HEK293 (cell line): ENCODE measurements around the gene PPIP5K2.

Experiments
- GLIS1 ChIP-seq: fragments of 450-650 bp; formaldehyde crosslinking; IDR thresholded peaks from 2 replicates; pipeline ENCODE4 v1.5.1; 2016; ENCODE audit warnings: missing biosample characterization, missing genetic modification characterization
- HOXA7 ChIP-seq: sonication (generic); formaldehyde crosslinking; IDR thresholded peaks from 2 replicates; pipeline ENCODE4 v1.8.1; 2022; ENCODE audit warnings: missing genetic modification reagents, borderline replicate concordance
- HOXC10 ChIP-seq: sonication (generic); formaldehyde crosslinking; IDR thresholded peaks from 2 replicates; pipeline ENCODE4 v1.8.1; 2023; ENCODE audit warnings: mild to moderate bottlenecking, missing genetic modification reagents
- HOXD13 ChIP-seq: sonication (generic); formaldehyde crosslinking; IDR thresholded peaks from 2 replicates; pipeline ENCODE4 v1.8.0; 2022; ENCODE audit warnings: missing genetic modification reagents, borderline replicate concordance
- MEIS1 ChIP-seq: sonication (generic); formaldehyde crosslinking; IDR thresholded peaks from 2 replicates; pipeline ENCODE4 v1.8.1; 2022; ENCODE audit warnings: missing genetic modification reagents, mild to moderate bottlenecking, borderline replicate concordance
- SETDB1 ChIP-seq: IDR thresholded peaks from one replicate; pipeline ENCODE4 v1.6.1; 2017; ENCODE audit warnings: mild to moderate bottlenecking, low read length, moderate library complexity, mixed read lengths; ENCODE audit not compliant: insufficient read length
- TCF7L2 ChIP-seq: IDR thresholded peaks from 2 replicates; pipeline ENCODE4 v1.6.1; 2011; ENCODE audit warnings: low read depth, mild to moderate bottlenecking, inconsistent platforms, low read length, moderate library complexity, borderline replicate concordance
- ZBTB48 ChIP-seq: fragments of 450-650 bp; formaldehyde crosslinking; IDR thresholded peaks from 2 replicates; pipeline ENCODE4 v1.5.1; 2016; ENCODE audit warnings: missing biosample characterization, missing genetic modification characterization
- ZFP69B ChIP-seq: fragments of 450-650 bp; formaldehyde crosslinking; IDR thresholded peaks from 2 replicates; pipeline ENCODE4 v1.5.1; 2016; ENCODE audit warnings: missing biosample characterization, missing genetic modification characterization
- ZNF174 ChIP-seq: fragments of 450-650 bp; formaldehyde crosslinking; IDR thresholded peaks from 2 replicates; pipeline ENCODE4 v1.5.0; 2017; ENCODE audit warnings: missing biosample characterization, mild to moderate bottlenecking, missing genetic modification characterization
- ZNF211 ChIP-seq: fragments of 450-650 bp; formaldehyde crosslinking; IDR thresholded peaks from 2 replicates; pipeline ENCODE4 v1.5.1; 2016; ENCODE audit warnings: low read depth, missing biosample characterization, missing genetic modification characterization
- ZNF214 ChIP-seq: fragments of 450-650 bp; formaldehyde crosslinking; IDR thresholded peaks from 2 replicates; pipeline ENCODE4 v1.5.1; 2017; ENCODE audit warnings: missing biosample characterization, mild to moderate bottlenecking, missing genetic modification characterization, borderline replicate concordance
- ZNF239 ChIP-seq: fragments of 450-650 bp; formaldehyde crosslinking; IDR thresholded peaks from 2 replicates; pipeline ENCODE4 v1.5.1; 2016; ENCODE audit warnings: missing biosample characterization, missing genetic modification characterization
- ZNF274 ChIP-seq, 2 experiments: fragments of 200-500 bp in 1 of 2; fragments of 450-650 bp in 1 of 2; sonication (Bioruptor generic) in 1 of 2; formaldehyde crosslinking in 1 of 2; IDR thresholded peaks; 2 replicates each; pipeline versions ENCODE4 v1.5.1 to v1.6.1; 2014 to 2016; ENCODE audit warnings: borderline replicate concordance in 1 of 2, inconsistent platforms in 1 of 2, low read length in 1 of 2, missing biosample characterization in 1 of 2, missing genetic modification characterization in 1 of 2
- ZNF350 ChIP-seq: fragments of 450-650 bp; formaldehyde crosslinking; IDR thresholded peaks from 2 replicates; pipeline ENCODE4 v1.5.0; 2017; ENCODE audit warnings: missing biosample characterization, mild to moderate bottlenecking, missing genetic modification characterization
- ZNF366 ChIP-seq: fragments of 450-650 bp; formaldehyde crosslinking; conservative IDR thresholded peaks from 2 replicates; pipeline ENCODE4 v1.5.1; 2016; ENCODE audit warnings: missing biosample characterization, missing genetic modification characterization
- ZNF394 ChIP-seq: fragments of 450-650 bp; formaldehyde crosslinking; IDR thresholded peaks from 2 replicates; pipeline ENCODE4 v1.5.1; 2016; ENCODE audit warnings: missing biosample characterization, missing genetic modification characterization, mild to moderate bottlenecking, moderate library complexity, borderline replicate concordance
- ZNF501 ChIP-seq: fragments of 450-650 bp; formaldehyde crosslinking; IDR thresholded peaks from 2 replicates; pipeline ENCODE4 v1.5.1; 2016; ENCODE audit warnings: missing biosample characterization, missing genetic modification characterization
- ZNF514 ChIP-seq: fragments of 450-650 bp; formaldehyde crosslinking; IDR thresholded peaks from 2 replicates; pipeline ENCODE4 v1.5.1; 2016; ENCODE audit warnings: missing biosample characterization, missing genetic modification characterization
- ZNF548 ChIP-seq: fragments of 450-650 bp; formaldehyde crosslinking; IDR thresholded peaks from 2 replicates; pipeline ENCODE4 v1.5.1; 2016; ENCODE audit warnings: missing biosample characterization, missing genetic modification characterization
- ZNF549 ChIP-seq: fragments of 450-650 bp; IDR thresholded peaks from 2 replicates; pipeline ENCODE4 v1.5.1; 2018; ENCODE audit warnings: missing biosample characterization, missing genetic modification characterization, mild to moderate bottlenecking, inconsistent platforms, moderate library complexity
- ZNF600 ChIP-seq: fragments of 450-650 bp; formaldehyde crosslinking; IDR thresholded peaks from 2 replicates; pipeline ENCODE4 v1.5.1; 2016; ENCODE audit warnings: missing biosample characterization, missing genetic modification characterization
- ZNF623 ChIP-seq: fragments of 450-650 bp; formaldehyde crosslinking; IDR thresholded peaks from 2 replicates; pipeline ENCODE4 v1.5.1; 2016; ENCODE audit warnings: missing biosample characterization, missing genetic modification characterization
- ZNF658 ChIP-seq: fragments of 450-650 bp; formaldehyde crosslinking; IDR thresholded peaks from 2 replicates; pipeline ENCODE4; 2016; ENCODE audit warnings: missing biosample characterization, missing genetic modification characterization
- ZNF660 ChIP-seq: fragments of 450-650 bp; IDR thresholded peaks from 2 replicates; pipeline ENCODE4 v1.5.1; 2018; ENCODE audit warnings: missing biosample characterization, mild to moderate bottlenecking, missing genetic modification characterization
- ZNF785 ChIP-seq: fragments of 450-650 bp; formaldehyde crosslinking; IDR thresholded peaks from 2 replicates; pipeline ENCODE4 v1.5.1; 2016; ENCODE audit warnings: missing biosample characterization, missing genetic modification characterization
- ZSCAN23 ChIP-seq: fragments of 450-650 bp; formaldehyde crosslinking; IDR thresholded peaks from 2 replicates; pipeline ENCODE4 v1.5.1; 2016; ENCODE audit warnings: missing biosample characterization, missing genetic modification characterization
- TF ChIP-seq, protein P1 (sequence below): fragments of 450-650 bp; formaldehyde crosslinking; IDR thresholded peaks from 2 replicates; pipeline ENCODE4 v1.5.1; 2016; ENCODE audit warnings: missing biosample characterization, missing genetic modification characterization
- TF ChIP-seq, protein P2 (sequence below): fragments of 450-650 bp; formaldehyde crosslinking; IDR thresholded peaks from 2 replicates; pipeline ENCODE4 v1.5.1; 2016; ENCODE audit warnings: missing biosample characterization, missing genetic modification characterization
- TF ChIP-seq, protein P3 (sequence below): fragments of 450-650 bp; formaldehyde crosslinking; IDR thresholded peaks from 2 replicates; pipeline ENCODE4 v1.5.1; 2017; ENCODE audit warnings: missing biosample characterization, missing genetic modification characterization
- TF ChIP-seq, protein P4 (sequence below): fragments of 450-650 bp; formaldehyde crosslinking; IDR thresholded peaks from 2 replicates; pipeline ENCODE4 v1.5.1; 2016; ENCODE audit warnings: missing biosample characterization, missing genetic modification characterization
- TF ChIP-seq, protein P5 (sequence below): fragments of 450-650 bp; formaldehyde crosslinking; IDR thresholded peaks from 2 replicates; pipeline ENCODE4 v1.5.1; 2017; ENCODE audit warnings: missing biosample characterization, missing genetic modification characterization

The PPIP5K2 gene

DNA sequence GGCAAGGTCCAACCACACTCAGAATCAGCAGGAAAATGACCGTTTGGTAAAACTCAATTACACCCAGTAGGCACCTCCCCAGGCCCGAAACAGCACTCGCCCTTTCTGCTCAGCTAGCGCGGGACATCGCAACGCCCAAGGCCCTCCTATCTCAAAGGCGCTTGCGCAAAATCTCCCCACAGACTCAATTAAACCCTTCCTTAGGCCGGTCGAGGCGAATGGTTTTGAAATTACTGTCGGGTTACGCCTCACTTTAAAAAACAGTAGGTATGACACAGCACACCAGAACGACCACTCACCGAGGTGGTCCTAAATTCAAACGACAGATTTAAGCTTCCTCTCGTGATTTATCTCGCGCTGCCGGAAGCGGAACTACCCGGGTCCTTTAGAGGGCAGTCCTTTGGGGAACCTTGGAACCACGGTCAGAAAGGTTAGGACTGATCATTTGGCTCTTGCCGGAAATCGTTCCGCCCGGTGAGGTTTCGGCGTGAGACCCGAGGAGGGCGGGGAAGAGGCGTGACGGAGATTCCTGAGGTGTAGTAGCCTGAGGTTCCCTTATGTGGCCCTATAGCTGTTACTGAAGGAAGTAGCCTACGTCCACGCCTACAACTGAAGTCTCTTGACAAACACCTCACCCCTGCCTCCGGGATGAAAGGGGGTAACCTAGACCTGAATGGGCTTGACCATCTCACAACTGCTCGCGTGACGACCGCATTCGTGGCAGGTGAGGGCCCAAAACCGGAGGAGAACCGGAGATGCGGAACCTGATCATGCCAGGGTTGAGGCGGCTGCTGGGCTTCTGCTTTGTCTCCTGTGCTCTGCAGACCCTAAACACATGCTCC is at the start of gene PPIP5K2, which contains the start of gene GIN1 (continued):
- TF ChIP-seq, protein P1, sequence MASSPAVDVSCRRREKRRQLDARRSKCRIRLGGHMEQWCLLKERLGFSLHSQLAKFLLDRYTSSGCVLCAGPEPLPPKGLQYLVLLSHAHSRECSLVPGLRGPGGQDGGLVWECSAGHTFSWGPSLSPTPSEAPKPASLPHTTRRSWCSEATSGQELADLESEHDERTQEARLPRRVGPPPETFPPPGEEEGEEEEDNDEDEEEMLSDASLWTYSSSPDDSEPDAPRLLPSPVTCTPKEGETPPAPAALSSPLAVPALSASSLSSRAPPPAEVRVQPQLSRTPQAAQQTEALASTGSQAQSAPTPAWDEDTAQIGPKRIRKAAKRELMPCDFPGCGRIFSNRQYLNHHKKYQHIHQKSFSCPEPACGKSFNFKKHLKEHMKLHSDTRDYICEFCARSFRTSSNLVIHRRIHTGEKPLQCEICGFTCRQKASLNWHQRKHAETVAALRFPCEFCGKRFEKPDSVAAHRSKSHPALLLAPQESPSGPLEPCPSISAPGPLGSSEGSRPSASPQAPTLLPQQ (tag by site-specific recombination), result peak; percentile 92
- TF ChIP-seq ZNF548 (tag by site-specific recombination) (no peak), ZNF785 (tag by site-specific recombination) (no peak), ZNF366 (tag by site-specific recombination) (peak; percentile 43; the same call in 1 of the 2 replicates), ZNF658 (tag by site-specific recombination) (no peak), ZSCAN23 (tag by site-specific recombination) (no peak), ZNF600 (tag by site-specific recombination) (peak; percentile 44; the same call in 1 of the 2 replicates), TCF7L2 (no peak), ZNF239 (tag by site-specific recombination) (peak; percentile 49; the same call in 1 of the 2 replicates), ZNF501 (tag by site-specific recombination) (peak; percentile 100), ZNF394 (tag by site-specific recombination) (peak; percentile 81; the same call in 1 of the 2 replicates), ZNF623 (tag by site-specific recombination) (peak; percentile 38; the same call in 1 of the 2 replicates), ZNF274 (IDR thresholded peaks at IDR 0.05; ENCODE audit: low read length) (no peak), ZNF274 (tag by site-specific recombination; IDR thresholded peaks at IDR 0.05; ENCODE audit: borderline replicate concordance) (no peak), ZNF514 (tag by site-specific recombination) (no peak), ZNF549 (tag by site-specific recombination) (no peak), ZFP69B (tag by site-specific recombination) (peak; percentile 91), HOXC10 (CRISPR knock-in tag) (no peak), ZNF211 (tag by site-specific recombination) (no peak), ZNF350 (no peak), HOXD13 (CRISPR knock-in tag) (no peak; the same call in 1 of the 2 replicates), MEIS1 (no peak), SETDB1 (peak; percentile 13), ZNF660 (tag by site-specific recombination) (peak; percentile 100), ZBTB48 (tag by site-specific recombination) (peak; percentile 85), ZNF174 (tag by site-specific recombination) (no peak), HOXA7 (no peak), ZNF214 (tag by site-specific recombination) (no peak), GLIS1 (peak; percentile 56; the same call in 1 of the 2 replicates)
- TF ChIP-seq, protein P2, sequence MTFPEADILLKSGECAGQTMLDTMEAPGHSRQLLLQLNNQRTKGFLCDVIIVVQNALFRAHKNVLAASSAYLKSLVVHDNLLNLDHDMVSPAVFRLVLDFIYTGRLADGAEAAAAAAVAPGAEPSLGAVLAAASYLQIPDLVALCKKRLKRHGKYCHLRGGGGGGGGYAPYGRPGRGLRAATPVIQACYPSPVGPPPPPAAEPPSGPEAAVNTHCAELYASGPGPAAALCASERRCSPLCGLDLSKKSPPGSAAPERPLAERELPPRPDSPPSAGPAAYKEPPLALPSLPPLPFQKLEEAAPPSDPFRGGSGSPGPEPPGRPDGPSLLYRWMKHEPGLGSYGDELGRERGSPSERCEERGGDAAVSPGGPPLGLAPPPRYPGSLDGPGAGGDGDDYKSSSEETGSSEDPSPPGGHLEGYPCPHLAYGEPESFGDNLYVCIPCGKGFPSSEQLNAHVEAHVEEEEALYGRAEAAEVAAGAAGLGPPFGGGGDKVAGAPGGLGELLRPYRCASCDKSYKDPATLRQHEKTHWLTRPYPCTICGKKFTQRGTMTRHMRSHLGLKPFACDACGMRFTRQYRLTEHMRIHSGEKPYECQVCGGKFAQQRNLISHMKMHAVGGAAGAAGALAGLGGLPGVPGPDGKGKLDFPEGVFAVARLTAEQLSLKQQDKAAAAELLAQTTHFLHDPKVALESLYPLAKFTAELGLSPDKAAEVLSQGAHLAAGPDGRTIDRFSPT (tag by site-specific recombination), result no peak
- TF ChIP-seq, protein P3, sequence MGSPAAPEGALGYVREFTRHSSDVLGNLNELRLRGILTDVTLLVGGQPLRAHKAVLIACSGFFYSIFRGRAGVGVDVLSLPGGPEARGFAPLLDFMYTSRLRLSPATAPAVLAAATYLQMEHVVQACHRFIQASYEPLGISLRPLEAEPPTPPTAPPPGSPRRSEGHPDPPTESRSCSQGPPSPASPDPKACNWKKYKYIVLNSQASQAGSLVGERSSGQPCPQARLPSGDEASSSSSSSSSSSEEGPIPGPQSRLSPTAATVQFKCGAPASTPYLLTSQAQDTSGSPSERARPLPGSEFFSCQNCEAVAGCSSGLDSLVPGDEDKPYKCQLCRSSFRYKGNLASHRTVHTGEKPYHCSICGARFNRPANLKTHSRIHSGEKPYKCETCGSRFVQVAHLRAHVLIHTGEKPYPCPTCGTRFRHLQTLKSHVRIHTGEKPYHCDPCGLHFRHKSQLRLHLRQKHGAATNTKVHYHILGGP, result no peak
- TF ChIP-seq, protein P4, sequence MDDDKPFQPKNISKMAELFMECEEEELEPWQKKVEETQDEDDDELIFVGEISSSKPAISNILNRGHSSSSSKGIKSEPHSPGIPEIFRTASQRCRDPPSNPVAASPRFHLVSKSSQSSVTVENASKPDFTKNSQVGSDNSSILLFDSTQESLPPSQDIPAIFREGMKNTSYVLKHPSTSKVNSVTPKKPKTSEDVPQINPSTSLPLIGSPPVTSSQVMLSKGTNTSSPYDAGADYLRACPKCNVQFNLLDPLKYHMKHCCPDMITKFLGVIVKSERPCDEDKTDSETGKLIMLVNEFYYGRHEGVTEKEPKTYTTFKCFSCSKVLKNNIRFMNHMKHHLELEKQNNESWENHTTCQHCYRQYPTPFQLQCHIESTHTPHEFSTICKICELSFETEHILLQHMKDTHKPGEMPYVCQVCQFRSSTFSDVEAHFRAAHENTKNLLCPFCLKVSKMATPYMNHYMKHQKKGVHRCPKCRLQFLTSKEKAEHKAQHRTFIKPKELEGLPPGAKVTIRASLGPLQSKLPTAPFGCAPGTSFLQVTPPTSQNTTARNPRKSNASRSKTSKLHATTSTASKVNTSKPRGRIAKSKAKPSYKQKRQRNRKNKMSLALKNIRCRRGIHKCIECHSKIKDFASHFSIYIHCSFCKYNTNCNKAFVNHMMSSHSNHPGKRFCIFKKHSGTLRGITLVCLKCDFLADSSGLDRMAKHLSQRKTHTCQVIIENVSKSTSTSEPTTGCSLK (tag by site-specific recombination), result no peak
- TF ChIP-seq, protein P5, sequence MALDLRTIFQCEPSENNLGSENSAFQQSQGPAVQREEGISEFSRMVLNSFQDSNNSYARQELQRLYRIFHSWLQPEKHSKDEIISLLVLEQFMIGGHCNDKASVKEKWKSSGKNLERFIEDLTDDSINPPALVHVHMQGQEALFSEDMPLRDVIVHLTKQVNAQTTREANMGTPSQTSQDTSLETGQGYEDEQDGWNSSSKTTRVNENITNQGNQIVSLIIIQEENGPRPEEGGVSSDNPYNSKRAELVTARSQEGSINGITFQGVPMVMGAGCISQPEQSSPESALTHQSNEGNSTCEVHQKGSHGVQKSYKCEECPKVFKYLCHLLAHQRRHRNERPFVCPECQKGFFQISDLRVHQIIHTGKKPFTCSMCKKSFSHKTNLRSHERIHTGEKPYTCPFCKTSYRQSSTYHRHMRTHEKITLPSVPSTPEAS (tag by site-specific recombination), result peak; percentile 46
